GM12878 (cell line): ENCODE measurements around the gene CLEC7A. TPM values are rescaled to one million over a fixed set of nuclear protein-coding genes. Genes with fewer than 3 reads are reported as not detected.

Experiments used
- ATAC-seq: fragments of 200-7000 bp; cut with Tn5 transposase; 3 replicates; pipeline ENCODE4 v1.9.1; 2020; ENCODE audit warnings: mild to moderate bottlenecking, moderate library complexity
- BruUV-seq: library from RNA; stranded (reverse); fragments of 400-500 nt; replicated peaks from 2 replicates; lab custom pipeline; 2021; lab: Mats Ljungman, UMichigan
- CTCF ChIA-PET: fragments of 300-600 bp; sonication (Branson Sonifier 250); formaldehyde crosslinking; extraction: SDS; loops from one replicate; lab custom pipeline; 2021; ENCODE audit warnings: inconsistent platforms; lab: Yijun Ruan, JAX
- POLR2A ChIA-PET: fragments of 350-600 bp; formaldehyde crosslinking; extraction: SDS; loops from one replicate; lab custom pipeline; 2021; ENCODE audit warnings: inconsistent platforms; lab: Charles Lee
- RAD21 ChIA-PET: fragments of 300-600 bp; sonication (Branson Sonifier 250); formaldehyde crosslinking; loops from one replicate; lab custom pipeline; 2023; ENCODE audit warnings: antibody characterized with exemption; ENCODE audit not compliant: unreplicated experiment; lab: Charles Lee
- SMC1A ChIA-PET: fragments of 300-600 bp; sonication (Branson Sonifier 250); formaldehyde crosslinking; loops from one replicate; lab custom pipeline; 2023; ENCODE audit not compliant: unreplicated experiment, uncharacterized antibody; lab: Charles Lee
- DNase-seq: peaks from one replicate; pipeline ENCODE4 v3.0.0-alpha.2; 2011; ENCODE audit warnings: low read depth, low spot score
- FAIRE-seq: peaks from 3 replicates; lab custom pipeline; 2011; peaks lifted over from hg19 to GRCh38; lab: Jason Lieb, UNC
- H2AFZ ChIP-seq: 2 replicates; pipeline ENCODE4 v1.6.0; 2011; ENCODE audit warnings: low read depth, low read length, control low read depth; ENCODE audit not compliant: control insufficient read depth
- H3K27ac ChIP-seq: 2 replicates; pipeline ENCODE4 v1.5.1; 2011; ENCODE audit warnings: control low read depth; ENCODE audit not compliant: control insufficient read depth, insufficient read depth
- H3K27me3 ChIP-seq, 2 experiments: replicated peaks in 1 of 2; 2 replicates each; pipeline versions ENCODE4 v1.6.0 to v1.6.1; 2011; ENCODE audit warnings: low read length in 1 of 2; ENCODE audit not compliant: control insufficient read depth in 2 of 2, insufficient read depth in 2 of 2
- H3K36me3 ChIP-seq, 2 experiments: 2 replicates each; pipeline ENCODE4 v1.5.1; 2011; ENCODE audit warnings: low read length in 1 of 2; ENCODE audit not compliant: control insufficient read depth in 2 of 2, insufficient read depth in 2 of 2
- H3K4me1 ChIP-seq: 2 replicates; pipeline ENCODE4 v1.6.1; 2011; ENCODE audit warnings: mild to moderate bottlenecking, low read length, moderate library complexity, mixed read lengths; ENCODE audit not compliant: control insufficient read depth, insufficient read depth
- H3K4me2 ChIP-seq: 2 replicates; pipeline ENCODE4 v1.6.0; 2011; ENCODE audit warnings: control low read depth; ENCODE audit not compliant: control insufficient read depth, insufficient read depth
- H3K4me3 ChIP-seq: fragments of 200-600 bp; sonication (generic); 2 replicates; pipeline ENCODE4 v1.5.1; 2016
- H3K79me2 ChIP-seq: 2 replicates; pipeline ENCODE4 v1.6.0; 2011; ENCODE audit warnings: low read length; ENCODE audit not compliant: control insufficient read depth, insufficient read depth
- H3K9ac ChIP-seq: 2 replicates; pipeline ENCODE4 v1.8.0; 2011; ENCODE audit warnings: low read length, control low read depth, mixed read lengths; ENCODE audit not compliant: control insufficient read depth, insufficient read depth
- H3K9me3 ChIP-seq: replicated peaks from 3 replicates; pipeline ENCODE4 v1.5.1; 2011; ENCODE audit warnings: mild to moderate bottlenecking, low read length; ENCODE audit not compliant: control insufficient read depth, insufficient read depth
- H4K20me1 ChIP-seq: 2 replicates; pipeline ENCODE4 v1.6.0; 2011; ENCODE audit not compliant: control insufficient read depth, insufficient read depth
- ASH2L ChIP-seq: fragments of 300-600, 200-600 bp; sonication (generic); IDR thresholded peaks from 2 replicates; pipeline ENCODE4 v1.6.1; 2017; ENCODE audit warnings: low read depth, mild to moderate bottlenecking, borderline replicate concordance
- BRCA1 ChIP-seq: IDR thresholded peaks from 2 replicates; pipeline ENCODE4 v1.6.1; 2011; ENCODE audit warnings: low read depth, low read length, improper control_type of control experiment
- MEF2B ChIP-seq: fragments of 450-650 bp; IDR thresholded peaks from 2 replicates; pipeline ENCODE4 v1.6.1; 2018; ENCODE audit warnings: mild to moderate bottlenecking, moderate library complexity; ENCODE audit not compliant: partially characterized antibody, poor library complexity, severe bottlenecking
- NRF1 ChIP-seq: conservative IDR thresholded peaks from 2 replicates; pipeline ENCODE4 v1.6.1; 2011; ENCODE audit warnings: mild to moderate bottlenecking, low read depth, low read length, improper control_type of control experiment
- PAX5 ChIP-seq: IDR thresholded peaks from 2 replicates; pipeline ENCODE4 v1.6.1; 2011; ENCODE audit warnings: low read depth, low read length, borderline replicate concordance
- SMC3 ChIP-seq: IDR thresholded peaks from 2 replicates; pipeline ENCODE4 v1.6.1; 2011; ENCODE audit warnings: low read length, improper control_type of control experiment, borderline replicate concordance
- STAT1 ChIP-seq: fragments of 450-650 bp; conservative IDR thresholded peaks from 2 replicates; pipeline ENCODE4 v1.6.1; 2014; ENCODE audit warnings: antibody characterized with exemption, mild to moderate bottlenecking
- STAT3 ChIP-seq: IDR thresholded peaks from 2 replicates; pipeline ENCODE4 v1.6.1; 2011; ENCODE audit warnings: low read depth, low read length, improper control_type of control experiment
- ZNF207 ChIP-seq: fragments of 450-650 bp; IDR thresholded peaks from 2 replicates; pipeline ENCODE4 v1.6.1; 2014; ENCODE audit warnings: antibody characterized with exemption, mild to moderate bottlenecking, borderline replicate concordance
- WGBS: methylation state at CpG from one replicate; pipeline ENCODE4 v1.1.6; 2016; ENCODE audit warnings: low lambda C conversion rate; ENCODE audit not compliant: insufficient replicate concordance, insufficient coverage; ENCODE audit errors: missing lambda C conversion rate; 5-methylcytosine and 5-hydroxymethylcytosine counted together
- in situ Hi-C: fragments of 300-500 bp; cut with MboI; formaldehyde crosslinking; loops from 9 replicates; pipeline ENCODE4 v1.14.3; 2018; ENCODE audit warnings: mixed read lengths
- intact Hi-C: fragments of 100-400 bp; cut with micrococcal nuclease; formaldehyde crosslinking; loops from one replicate; pipeline ENCODE4 v1.14.2; 2022; ENCODE audit not compliant: unreplicated experiment
- polyA plus RNA-seq, 11 experiments: library from polyadenylated mRNA; depleted of rRNA in 4 of 11; unstranded in 6 of 11; stranded (reverse) in 5 of 11; fragments of >200 nt; fragmentation: Nextera tagmentation in 4 of 11; fragmentation: Illumina TruSeq in 1 of 11; extraction: Ambion mirVana in 4 of 11; extraction: Trizol in 1 of 11; gene quantifications; 1 replicate in 1 of 11; 2 replicates in 10 of 11; pipeline versions ENCODE4 v1.2.1 to v1.2.3, GENCODE V29; 2011 to 2016; ENCODE audit warnings: inconsistent platforms in 2 of 11, missing spikeins in 2 of 11, low read depth in 1 of 11
- total RNA-seq, 4 experiments: library from RNA; depleted of rRNA in 3 of 4; stranded (reverse); fragments of >200 nt in 3 of 4; fragmentation: Illumina TruSeq in 1 of 4; extraction: Trizol in 1 of 4; gene quantifications; 2 replicates each; pipeline versions ENCODE4 v1.2.1 to v1.2.3, GENCODE V29; 2013 to 2021
- TF ChIP-seq, protein P1 (sequence below): IDR thresholded peaks from 2 replicates; pipeline ENCODE4 v1.6.1; 2012; ENCODE audit warnings: mild to moderate bottlenecking, low read depth, low read length
- TF ChIP-seq, protein P2 (sequence below): fragments of 450-650 bp; IDR thresholded peaks from 2 replicates; pipeline ENCODE4 v1.6.1; 2017; ENCODE audit warnings: mild to moderate bottlenecking
- TF ChIP-seq, protein P3 (sequence below): IDR thresholded peaks from 2 replicates; pipeline ENCODE4 v1.6.1; 2012; ENCODE audit warnings: improper control_type of control experiment, low read depth, low read length; ENCODE audit not compliant: insufficient replicate concordance
- TF ChIP-seq, protein P4 (sequence below): fragments of 450-650 bp; IDR thresholded peaks from 2 replicates; pipeline ENCODE4 v1.6.1; 2017; ENCODE audit warnings: borderline replicate concordance

CLEC7A gene
- total and polyA plus RNA-seq, 10 of the 15 experiments (the other 5 are each of a cell fraction or from before 2014, with no cell fraction given): not detected

DNA sequence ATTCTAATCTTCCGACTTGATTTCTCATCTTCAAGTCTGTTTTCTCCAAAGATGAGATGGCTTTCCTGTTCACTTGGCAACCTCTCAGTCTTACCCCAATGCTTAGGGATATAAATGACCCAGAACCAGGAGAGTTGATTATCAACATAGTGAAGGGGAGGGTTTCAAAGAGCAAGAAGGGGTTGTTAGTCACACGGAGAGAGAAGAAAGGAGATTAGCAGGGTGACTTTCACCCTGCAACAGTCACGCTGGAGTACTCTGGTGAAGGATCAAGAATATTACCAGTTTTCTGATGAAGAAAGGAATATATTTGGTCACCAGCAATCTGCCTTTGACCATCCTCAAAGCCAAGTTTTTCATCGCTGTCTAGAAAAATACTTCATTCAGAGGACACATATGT is 48.8 kb upstream of the CLEC7A start, which contains the start of gene TMEM52B:
TMEM52B (plus strand) TSS at position 212 of the 400 bp plus-strand sequence. CDS start 543 bp downstream, outside the sequence.
- Histone ChIP-seq H3K4me3 (no peak within 1 kb of the TSS), H3K4me2 (no peak within 1 kb of the TSS), H3K27me3 (peaks cover 0 to 4% of the 10 kb centered on the region in 2 experiments; a peak in 2 of 4 replicates), H3K27ac (no peak within 1 kb of the TSS), H3K9me3 (no peaks in the 10 kb centered on the region), H4K20me1 (no peaks in the 10 kb centered on the region), H3K36me3 (no peaks in the 10 kb centered on the region), H2AFZ (no peak within 1 kb of the TSS), H3K79me2 (no peaks in the 10 kb centered on the region), H3K4me1 (no peaks in the 10 kb centered on the region), H3K9ac (no peak within 1 kb of the TSS)
- intact Hi-C loops (no loop called here), in situ Hi-C loops (no loop called here)
- ChIA-PET SMC1A (no interaction called here), RAD21 (no interaction called here), POLR2A (no interaction called here), CTCF (no interaction called here)
- ATAC-seq (no peak), DNase-seq (no peak), FAIRE-seq (no peak)
- WGBS: 62% methylated on average over 4 of the region's 4 CpGs
- no TSS peak for BruUV-seq
- TF ChIP-seq PAX5 (no peak), ZNF207 (no peak), NRF1 (no peak), BRCA1 (no peak), ASH2L (no peak), SMC3 (no peak), STAT3 (no peak), MEF2B (no peak), STAT1 (no peak)
- TF ChIP-seq, protein P1, sequence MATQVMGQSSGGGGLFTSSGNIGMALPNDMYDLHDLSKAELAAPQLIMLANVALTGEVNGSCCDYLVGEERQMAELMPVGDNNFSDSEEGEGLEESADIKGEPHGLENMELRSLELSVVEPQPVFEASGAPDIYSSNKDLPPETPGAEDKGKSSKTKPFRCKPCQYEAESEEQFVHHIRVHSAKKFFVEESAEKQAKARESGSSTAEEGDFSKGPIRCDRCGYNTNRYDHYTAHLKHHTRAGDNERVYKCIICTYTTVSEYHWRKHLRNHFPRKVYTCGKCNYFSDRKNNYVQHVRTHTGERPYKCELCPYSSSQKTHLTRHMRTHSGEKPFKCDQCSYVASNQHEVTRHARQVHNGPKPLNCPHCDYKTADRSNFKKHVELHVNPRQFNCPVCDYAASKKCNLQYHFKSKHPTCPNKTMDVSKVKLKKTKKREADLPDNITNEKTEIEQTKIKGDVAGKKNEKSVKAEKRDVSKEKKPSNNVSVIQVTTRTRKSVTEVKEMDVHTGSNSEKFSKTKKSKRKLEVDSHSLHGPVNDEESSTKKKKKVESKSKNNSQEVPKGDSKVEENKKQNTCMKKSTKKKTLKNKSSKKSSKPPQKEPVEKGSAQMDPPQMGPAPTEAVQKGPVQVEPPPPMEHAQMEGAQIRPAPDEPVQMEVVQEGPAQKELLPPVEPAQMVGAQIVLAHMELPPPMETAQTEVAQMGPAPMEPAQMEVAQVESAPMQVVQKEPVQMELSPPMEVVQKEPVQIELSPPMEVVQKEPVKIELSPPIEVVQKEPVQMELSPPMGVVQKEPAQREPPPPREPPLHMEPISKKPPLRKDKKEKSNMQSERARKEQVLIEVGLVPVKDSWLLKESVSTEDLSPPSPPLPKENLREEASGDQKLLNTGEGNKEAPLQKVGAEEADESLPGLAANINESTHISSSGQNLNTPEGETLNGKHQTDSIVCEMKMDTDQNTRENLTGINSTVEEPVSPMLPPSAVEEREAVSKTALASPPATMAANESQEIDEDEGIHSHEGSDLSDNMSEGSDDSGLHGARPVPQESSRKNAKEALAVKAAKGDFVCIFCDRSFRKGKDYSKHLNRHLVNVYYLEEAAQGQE: no peak
- TF ChIP-seq, protein P2, sequence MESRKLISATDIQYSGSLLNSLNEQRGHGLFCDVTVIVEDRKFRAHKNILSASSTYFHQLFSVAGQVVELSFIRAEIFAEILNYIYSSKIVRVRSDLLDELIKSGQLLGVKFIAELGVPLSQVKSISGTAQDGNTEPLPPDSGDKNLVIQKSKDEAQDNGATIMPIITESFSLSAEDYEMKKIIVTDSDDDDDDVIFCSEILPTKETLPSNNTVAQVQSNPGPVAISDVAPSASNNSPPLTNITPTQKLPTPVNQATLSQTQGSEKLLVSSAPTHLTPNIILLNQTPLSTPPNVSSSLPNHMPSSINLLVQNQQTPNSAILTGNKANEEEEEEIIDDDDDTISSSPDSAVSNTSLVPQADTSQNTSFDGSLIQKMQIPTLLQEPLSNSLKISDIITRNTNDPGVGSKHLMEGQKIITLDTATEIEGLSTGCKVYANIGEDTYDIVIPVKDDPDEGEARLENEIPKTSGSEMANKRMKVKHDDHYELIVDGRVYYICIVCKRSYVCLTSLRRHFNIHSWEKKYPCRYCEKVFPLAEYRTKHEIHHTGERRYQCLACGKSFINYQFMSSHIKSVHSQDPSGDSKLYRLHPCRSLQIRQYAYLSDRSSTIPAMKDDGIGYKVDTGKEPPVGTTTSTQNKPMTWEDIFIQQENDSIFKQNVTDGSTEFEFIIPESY: no peak
- TF ChIP-seq, protein P3, sequence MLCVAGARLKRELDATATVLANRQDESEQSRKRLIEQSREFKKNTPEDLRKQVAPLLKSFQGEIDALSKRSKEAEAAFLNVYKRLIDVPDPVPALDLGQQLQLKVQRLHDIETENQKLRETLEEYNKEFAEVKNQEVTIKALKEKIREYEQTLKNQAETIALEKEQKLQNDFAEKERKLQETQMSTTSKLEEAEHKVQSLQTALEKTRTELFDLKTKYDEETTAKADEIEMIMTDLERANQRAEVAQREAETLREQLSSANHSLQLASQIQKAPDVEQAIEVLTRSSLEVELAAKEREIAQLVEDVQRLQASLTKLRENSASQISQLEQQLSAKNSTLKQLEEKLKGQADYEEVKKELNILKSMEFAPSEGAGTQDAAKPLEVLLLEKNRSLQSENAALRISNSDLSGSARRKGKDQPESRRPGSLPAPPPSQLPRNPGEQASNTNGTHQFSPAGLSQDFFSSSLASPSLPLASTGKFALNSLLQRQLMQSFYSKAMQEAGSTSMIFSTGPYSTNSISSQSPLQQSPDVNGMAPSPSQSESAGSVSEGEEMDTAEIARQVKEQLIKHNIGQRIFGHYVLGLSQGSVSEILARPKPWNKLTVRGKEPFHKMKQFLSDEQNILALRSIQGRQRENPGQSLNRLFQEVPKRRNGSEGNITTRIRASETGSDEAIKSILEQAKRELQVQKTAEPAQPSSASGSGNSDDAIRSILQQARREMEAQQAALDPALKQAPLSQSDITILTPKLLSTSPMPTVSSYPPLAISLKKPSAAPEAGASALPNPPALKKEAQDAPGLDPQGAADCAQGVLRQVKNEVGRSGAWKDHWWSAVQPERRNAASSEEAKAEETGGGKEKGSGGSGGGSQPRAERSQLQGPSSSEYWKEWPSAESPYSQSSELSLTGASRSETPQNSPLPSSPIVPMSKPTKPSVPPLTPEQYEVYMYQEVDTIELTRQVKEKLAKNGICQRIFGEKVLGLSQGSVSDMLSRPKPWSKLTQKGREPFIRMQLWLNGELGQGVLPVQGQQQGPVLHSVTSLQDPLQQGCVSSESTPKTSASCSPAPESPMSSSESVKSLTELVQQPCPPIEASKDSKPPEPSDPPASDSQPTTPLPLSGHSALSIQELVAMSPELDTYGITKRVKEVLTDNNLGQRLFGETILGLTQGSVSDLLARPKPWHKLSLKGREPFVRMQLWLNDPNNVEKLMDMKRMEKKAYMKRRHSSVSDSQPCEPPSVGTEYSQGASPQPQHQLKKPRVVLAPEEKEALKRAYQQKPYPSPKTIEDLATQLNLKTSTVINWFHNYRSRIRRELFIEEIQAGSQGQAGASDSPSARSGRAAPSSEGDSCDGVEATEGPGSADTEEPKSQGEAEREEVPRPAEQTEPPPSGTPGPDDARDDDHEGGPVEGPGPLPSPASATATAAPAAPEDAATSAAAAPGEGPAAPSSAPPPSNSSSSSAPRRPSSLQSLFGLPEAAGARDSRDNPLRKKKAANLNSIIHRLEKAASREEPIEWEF: no peak
- TF ChIP-seq, protein P4, sequence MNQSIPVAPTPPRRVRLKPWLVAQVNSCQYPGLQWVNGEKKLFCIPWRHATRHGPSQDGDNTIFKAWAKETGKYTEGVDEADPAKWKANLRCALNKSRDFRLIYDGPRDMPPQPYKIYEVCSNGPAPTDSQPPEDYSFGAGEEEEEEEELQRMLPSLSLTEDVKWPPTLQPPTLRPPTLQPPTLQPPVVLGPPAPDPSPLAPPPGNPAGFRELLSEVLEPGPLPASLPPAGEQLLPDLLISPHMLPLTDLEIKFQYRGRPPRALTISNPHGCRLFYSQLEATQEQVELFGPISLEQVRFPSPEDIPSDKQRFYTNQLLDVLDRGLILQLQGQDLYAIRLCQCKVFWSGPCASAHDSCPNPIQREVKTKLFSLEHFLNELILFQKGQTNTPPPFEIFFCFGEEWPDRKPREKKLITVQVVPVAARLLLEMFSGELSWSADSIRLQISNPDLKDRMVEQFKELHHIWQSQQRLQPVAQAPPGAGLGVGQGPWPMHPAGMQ: no peak
